A549 (cell line): ENCODE measurements around the gene ZFAND6. TPM values are rescaled to one million over a fixed set of nuclear protein-coding genes. Genes with fewer than 3 reads are reported as not detected.

Experiments used
- ATAC-seq, 2 experiments: fragments of 200-7000 bp in 1 of 2; fragments of >200 bp in 1 of 2; cut with Nextera tagmentation in 1 of 2; cut with Tn5 transposase in 1 of 2; 3 replicates each; pipeline versions ENCODE4 v1.8.0 to v1.9.1; 2018 to 2020; ENCODE audit warnings: mild to moderate bottlenecking in 1 of 2, moderate library complexity in 1 of 2
- CTCF ChIA-PET: fragments of 300-600 bp; sonication (Branson Sonifier 250); formaldehyde crosslinking; extraction: SDS; loops from one replicate; lab custom pipeline; 2021; ENCODE audit warnings: antibody characterized with exemption, inconsistent platforms; lab: Yijun Ruan, JAX
- POLR2A ChIA-PET: fragments of 350-600 bp; formaldehyde crosslinking; extraction: SDS; loops from one replicate; lab custom pipeline; 2021; ENCODE audit warnings: antibody characterized with exemption, inconsistent platforms; lab: Yijun Ruan, JAX
- DNase-seq, 2 experiments: peaks; one replicate each; pipeline versions ENCODE4 v3.0.0 to v3.0.0-alpha.2; 2011 to 2016; ENCODE audit warnings: low read depth in 1 of 2, low spot score in 1 of 2
- FAIRE-seq: peaks from 2 replicates; lab custom pipeline; 2011; peaks lifted over from hg19 to GRCh38; lab: Jason Lieb, UNC
- H3K27ac ChIP-seq, 2 experiments: fragments of >200 bp; sonication (Bioruptor Twin); formaldehyde crosslinking; 3 replicates each; pipeline ENCODE4 v1.5.1; 2016 to 2017
- H3K4me1 ChIP-seq: fragments of >200 bp; sonication (Bioruptor Twin); formaldehyde crosslinking; 3 replicates; pipeline ENCODE4 v1.6.1; 2016
- H3K4me2 ChIP-seq: fragments of >200 bp; sonication (Bioruptor Twin); formaldehyde crosslinking; 3 replicates; pipeline ENCODE4 v1.6.1; 2016
- H3K4me3 ChIP-seq: fragments of >200 bp; sonication (Bioruptor Twin); formaldehyde crosslinking; 3 replicates; pipeline ENCODE4 v1.5.1; 2016
- H3K9me3 ChIP-seq: fragments of >200 bp; sonication (Bioruptor Twin); formaldehyde crosslinking; 3 replicates; pipeline ENCODE4 v1.6.1; 2016
- BCL3 ChIP-seq: fragments of >200 bp; sonication (Bioruptor Twin); formaldehyde crosslinking; IDR thresholded peaks from 3 replicates; pipeline ENCODE4 v1.6.1; 2016
- CHD4 ChIP-seq: fragments of 200-600 bp; sonication (generic); IDR thresholded peaks from 2 replicates; pipeline ENCODE4 v1.6.1; 2016; ENCODE audit warnings: antibody characterized with exemption, mild to moderate bottlenecking, borderline replicate concordance
- CTCF ChIP-seq: fragments of >200 bp; sonication (Bioruptor Twin); formaldehyde crosslinking; IDR thresholded peaks from 3 replicates; pipeline ENCODE4 v1.5.1; 2016
- HOXB13 ChIP-seq: fragments of 250-450 bp; sonication (Bioruptor Pico); IDR thresholded peaks from 2 replicates; pipeline ENCODE4 v1.5.0; 2020; ENCODE audit warnings: low read depth, mild to moderate bottlenecking, moderate library complexity
- KDM5A ChIP-seq: fragments of 200-600 bp; sonication (generic); IDR thresholded peaks from 2 replicates; pipeline ENCODE4 v1.6.1; 2016; ENCODE audit warnings: antibody characterized with exemption, mild to moderate bottlenecking
- MAFK ChIP-seq: fragments of 450-650 bp; IDR thresholded peaks from 2 replicates; pipeline ENCODE4 v1.6.1; 2014; ENCODE audit not compliant: partially characterized antibody
- NPAS2 ChIP-seq: fragments of 250-450 bp; sonication (Bioruptor Pico); IDR thresholded peaks from 2 replicates; pipeline ENCODE4 v1.8.0; 2022; ENCODE audit warnings: mild to moderate bottlenecking, moderate library complexity, borderline replicate concordance
- RAD21 ChIP-seq, 2 experiments: fragments of >200 bp in 1 of 2; sonication (Bioruptor Twin) in 1 of 2; formaldehyde crosslinking in 1 of 2; IDR thresholded peaks in 1 of 2; conservative IDR thresholded peaks in 1 of 2; 2 replicates in 1 of 2; 3 replicates in 1 of 2; pipeline ENCODE4 v1.6.1; 2012 to 2018; ENCODE audit warnings: inconsistent platforms in 1 of 2
- RARB ChIP-seq: fragments of 250-450 bp; sonication (Bioruptor Pico); IDR thresholded peaks from 2 replicates; pipeline ENCODE4 v1.8.0; 2021; ENCODE audit warnings: mild to moderate bottlenecking, moderate library complexity
- WGBS: methylation state at CpG from one replicate; pipeline ENCODE4 v1.1.6; 2017; ENCODE audit errors: missing lambda C conversion rate; 5-methylcytosine and 5-hydroxymethylcytosine counted together
- polyA plus RNA-seq, 4 experiments: library from polyadenylated mRNA; depleted of rRNA in 3 of 4; stranded (reverse); fragments of >200 nt; fragmentation: RNase III in 1 of 4; extraction: RNeasy Plus Mini Kit Qiagen cat#74134 plus additional on column Dnase treatment in 1 of 4; gene quantifications; 2 replicates in 3 of 4; 3 replicates in 1 of 4; pipeline ENCODE4 v1.2.3, GENCODE V29; 2011 to 2017
- TF ChIP-seq, protein P1 (sequence below): fragments of 250-450 bp; sonication (Bioruptor Pico); IDR thresholded peaks from 2 replicates; pipeline ENCODE4 v1.5.0; 2021; ENCODE audit warnings: mild to moderate bottlenecking, moderate library complexity, borderline replicate concordance

The ZFAND6 gene
- polyA plus RNA-seq, 2 of the 4 experiments (the other 2 are of a cell fraction), result 152 to 307 TPM

- WGBS, result 97% methylated on average over 2 of the region's 2 CpGs
- ATAC-seq, result peak; percentile 32 to 45; a peak in 4 of 6 replicates
- CTCF ChIA-PET, result interaction anchor here (1.4 to 1.6 kb wide), 2 partner anchors 18 to 20 kb away, joined by 3 to 4 read pairs; no protein-coding TSS in a partner anchor
Observed at GRCh38 chr15:80081390-80081789, 21.9 kb downstream of the ZFAND6 start.

DNA sequence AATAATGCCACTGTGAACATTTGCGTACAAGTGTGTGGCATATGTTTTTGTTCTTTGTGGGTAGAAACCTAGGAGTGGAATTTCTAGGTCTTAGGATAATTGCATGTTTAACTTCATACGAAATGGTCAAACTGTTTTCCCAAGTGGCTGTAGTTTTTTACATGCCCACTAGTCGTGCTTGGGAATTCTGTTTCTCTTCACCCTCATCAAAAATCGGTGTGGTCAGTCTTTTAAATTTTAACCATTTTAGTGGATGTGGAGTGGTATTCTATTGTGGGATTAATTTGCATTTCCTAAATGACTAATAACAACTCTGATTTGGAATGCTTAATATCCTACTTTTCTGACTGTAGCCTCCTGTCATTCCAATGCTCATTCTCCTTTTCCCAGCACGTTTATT is 27.6 kb downstream of the ZFAND6 start:
- Histone ChIP-seq H3K4me2 (no peak overlapping the region), H3K4me1 (no peaks in the 10 kb centered on the region), H3K9me3 (no peaks in the 10 kb centered on the region), H3K4me3 (no peak overlapping the region), H3K27ac (no peak overlapping the region)
- ATAC-seq, result peak in 1 of 2 experiments; percentile 62; a peak in 3 of 6 replicates
- no peak for DNase-seq
- ChIA-PET CTCF (interaction anchor here (0.9 to 2.4 kb wide), 6 partner anchors 8 to 95 kb away, joined by 3 to 8 read pairs (median 4); no protein-coding TSS in a partner anchor), POLR2A (no interaction called here)
- WGBS, result 59% methylated on average over 5 of the region's 5 CpGs
- TF ChIP-seq CTCF, result peak; percentile 10; the same call in 1 of the 3 replicates
- TF ChIP-seq KDM5A, result no peak
- FAIRE-seq, result peak; percentile 13

More at GRCh38 chr15:80081390-80081789, 21.9 kb downstream of the ZFAND6 start:
- H3K27ac ChIP-seq, result no peak overlapping the region
- POLR2A ChIA-PET, result interaction anchor here (0.6 to 1.1 kb wide), 3 partner anchors 9 to 21 kb away, joined by 3 to 4 read pairs (median 4); no protein-coding TSS in a partner anchor
- FAIRE-seq, result no peak
- no peak overlapping the region for H3K4me2 ChIP-seq
- no peaks in the 10 kb centered on the region for H3K9me3 ChIP-seq
- no peaks in the 10 kb centered on the region for H3K4me1 ChIP-seq
- TF ChIP-seq MAFK, result no peak
- no peak for TF ChIP-seq HOXB13 (CRISPR knock-in tag)
- TF ChIP-seq, all 56 proteins: peak for 0
- H3K4me3 ChIP-seq, result no peak overlapping the region
- DNase-seq, result no peak

DNA sequence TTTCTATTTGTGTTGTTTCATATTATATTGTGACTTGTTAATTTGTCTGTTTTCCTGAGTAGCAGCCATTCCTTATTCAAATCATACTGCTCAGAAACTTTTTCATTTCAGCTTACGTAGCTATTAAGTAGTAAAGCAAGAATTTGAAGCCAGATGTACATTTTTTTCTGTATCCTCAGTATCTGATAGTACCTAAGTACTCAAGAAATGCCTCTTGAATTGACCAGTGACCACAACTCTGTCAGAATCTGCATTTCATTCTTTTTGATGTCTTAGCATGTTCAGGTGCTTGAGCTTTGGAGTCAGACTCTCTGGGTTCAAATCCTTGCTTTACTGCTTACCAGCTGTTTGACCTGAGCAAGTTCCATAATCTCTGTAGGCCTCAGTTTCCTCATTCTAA is 30.6 kb downstream of the ZFAND6 start:
- peaks cover 13% of the 10 kb centered on the region for H3K4me1 ChIP-seq
- H3K4me3 ChIP-seq, result no peak overlapping the region
- no peak overlapping the region for H3K4me2 ChIP-seq
- no peak for TF ChIP-seq RARB (CRISPR knock-in tag)
- TF ChIP-seq, all 56 proteins: peak for 0
- ChIA-PET CTCF (interaction anchor here (0.6 to 2.0 kb wide), 13 partner anchors 13 to 1574 kb away, joined by 3 to 8 read pairs (median 3); no protein-coding TSS in a partner anchor), POLR2A (interaction anchor here (0.6 kb wide), 1 partner anchor 31 kb away, joined by 3 read pairs; the partner anchor contains the start of gene ZFAND6)
- no peak for FAIRE-seq
- no peak for DNase-seq
- Histone ChIP-seq H3K9me3 (no peaks in the 10 kb centered on the region), H3K27ac (no peak overlapping the region)
- no peak for ATAC-seq
- 88% methylated on average over 1 of the region's 1 CpG for WGBS

DNA sequence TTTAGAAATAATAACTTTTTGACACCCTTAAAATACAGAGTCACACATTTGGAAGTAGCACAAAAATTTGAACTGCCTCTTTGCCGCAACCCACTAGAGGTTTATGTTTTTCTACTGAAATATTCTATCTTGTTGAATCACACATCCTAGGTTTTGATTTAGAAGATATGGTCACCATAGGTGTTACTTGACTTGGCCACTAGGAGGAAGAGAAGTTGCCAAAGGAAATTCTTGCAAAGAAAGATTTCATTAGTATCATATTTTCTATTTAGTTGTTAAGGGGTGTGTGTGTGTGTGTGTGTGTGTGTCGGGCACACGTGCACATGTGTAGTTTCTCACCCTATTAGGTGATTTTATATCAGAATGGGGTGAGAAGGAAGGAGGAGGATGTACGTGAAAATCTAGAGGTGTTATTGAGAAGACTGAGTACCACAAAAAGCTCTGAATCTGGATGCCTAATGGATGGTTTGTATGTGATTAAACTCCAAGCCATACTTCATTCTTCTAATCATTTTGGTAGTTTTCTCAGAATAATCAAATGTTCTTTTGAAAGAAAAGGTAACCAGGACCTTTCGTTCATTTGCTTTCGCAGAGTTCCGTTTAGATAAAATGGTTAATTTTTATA is 31.5 kb downstream of the ZFAND6 start:
- Histone ChIP-seq H3K27ac (no peak overlapping the region), H3K4me3 (no peak overlapping the region), H3K4me2 (no peak overlapping the region), H3K9me3 (no peaks in the 10 kb centered on the region), H3K4me1 (peaks cover 13% of the 10 kb centered on the region)
- TF ChIP-seq CTCF (peak; percentile 37; the same call in 2 of the 3 replicates), RAD21 (conservative IDR thresholded peaks at IDR 0.05 in 1 of 2, IDR thresholded peaks at IDR 0.05 in 1 of 2) (0 out of 5 replicates have a peak, but pooled peaks of 1 of the 2 experiments have one; percentile 12), BCL3 (no peak), CHD4 (no peak), NPAS2 (CRISPR knock-in tag) (no peak)
- TF ChIP-seq, protein P1, sequence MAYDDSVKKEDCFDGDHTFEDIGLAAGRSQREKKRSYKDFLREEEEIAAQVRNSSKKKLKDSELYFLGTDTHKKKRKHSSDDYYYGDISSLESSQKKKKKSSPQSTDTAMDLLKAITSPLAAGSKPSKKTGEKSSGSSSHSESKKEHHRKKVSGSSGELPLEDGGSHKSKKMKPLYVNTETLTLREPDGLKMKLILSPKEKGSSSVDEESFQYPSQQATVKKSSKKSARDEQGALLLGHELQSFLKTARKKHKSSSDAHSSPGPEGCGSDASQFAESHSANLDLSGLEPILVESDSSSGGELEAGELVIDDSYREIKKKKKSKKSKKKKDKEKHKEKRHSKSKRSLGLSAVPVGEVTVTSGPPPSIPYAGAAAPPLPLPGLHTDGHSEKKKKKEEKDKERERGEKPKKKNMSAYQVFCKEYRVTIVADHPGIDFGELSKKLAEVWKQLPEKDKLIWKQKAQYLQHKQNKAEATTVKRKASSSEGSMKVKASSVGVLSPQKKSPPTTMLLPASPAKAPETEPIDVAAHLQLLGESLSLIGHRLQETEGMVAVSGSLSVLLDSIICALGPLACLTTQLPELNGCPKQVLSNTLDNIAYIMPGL, result no peak
- peak; percentile 25 for DNase-seq
- ChIA-PET CTCF (interaction anchor here (0.8 to 1.8 kb wide), 4 partner anchors 11 to 83 kb away, joined by 3 to 5 read pairs (median 3); no protein-coding TSS in a partner anchor), POLR2A (no interaction called here)
- WGBS, result 91% methylated on average over 7 of the region's 7 CpGs
- peak; percentile 23 for FAIRE-seq
- ATAC-seq, result peak in 1 of 2 experiments; percentile 64; a peak in 3 of 6 replicates
